ENCODE data around the gene XBP1.

The XBP1 gene

GRCh38 chr22:28791841-28792490 lies 8.4 kb downstream of the XBP1 start:
- TF ChIP-seq CTCF (IDR thresholded peaks at IDR 0.05; ENCODE audit: extremely low read depth, insufficient read depth, missing control alignments): no peak
- in situ Hi-C loops (cut with MboI; ENCODE audit: low pct_unique_long_range_greater_than_20kb, low sequenced_read_pairs, unreplicated experiment): no loop called here
- peak; percentile 55 for DNase-seq (ENCODE audit: low spot score)

- no peak for DNase-seq (ENCODE audit: low spot score)
- in situ Hi-C loops (cut with MboI; ENCODE audit: low pct_unique_long_range_greater_than_20kb, low sequenced_read_pairs, unreplicated experiment): no loop called here
- TF ChIP-seq CTCF (IDR thresholded peaks at IDR 0.05; ENCODE audit: extremely low read depth, insufficient read depth, missing control alignments): no peak
These were observed 9.2 kb downstream of the XBP1 start for GRCh38 chr22:28791124-28791523.

DNA sequence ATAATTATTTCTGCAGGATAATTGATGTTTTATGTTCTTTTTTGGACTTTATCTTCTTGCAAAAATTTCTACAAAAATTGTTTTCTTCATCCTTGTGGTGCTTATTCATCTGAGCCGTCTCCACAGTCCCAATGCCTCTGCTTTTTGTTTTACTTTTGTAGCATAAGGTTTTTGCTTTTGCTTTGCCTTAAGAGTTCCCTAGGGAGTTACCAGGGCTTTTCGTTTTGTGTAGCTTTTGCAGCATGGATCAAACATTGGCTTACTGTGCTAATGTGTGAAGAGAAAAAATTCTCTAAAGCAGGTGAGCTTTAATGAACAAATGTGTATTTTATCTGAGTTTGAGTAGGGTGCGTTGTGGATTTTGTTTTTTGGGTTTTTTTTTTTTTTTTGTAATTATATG lies 11.8 kb downstream of the XBP1 start:
- TF ChIP-seq CTCF (IDR thresholded peaks at IDR 0.05; ENCODE audit: extremely low read depth, insufficient read depth, missing control alignments): no peak
- DNase-seq (ENCODE audit: low spot score): no peak
- in situ Hi-C loops (cut with MboI; ENCODE audit: low pct_unique_long_range_greater_than_20kb, low sequenced_read_pairs, unreplicated experiment): no loop called here

GRCh38 chr22:28783786-28784671 lies 16.3 kb downstream of the XBP1 start:
- in situ Hi-C loops (cut with MboI; ENCODE audit: low pct_unique_long_range_greater_than_20kb, low sequenced_read_pairs, unreplicated experiment): no loop called here
- TF ChIP-seq CTCF (IDR thresholded peaks at IDR 0.05; ENCODE audit: extremely low read depth, insufficient read depth, missing control alignments): no peak
- DNase-seq (ENCODE audit: low spot score): no peak

DNA sequence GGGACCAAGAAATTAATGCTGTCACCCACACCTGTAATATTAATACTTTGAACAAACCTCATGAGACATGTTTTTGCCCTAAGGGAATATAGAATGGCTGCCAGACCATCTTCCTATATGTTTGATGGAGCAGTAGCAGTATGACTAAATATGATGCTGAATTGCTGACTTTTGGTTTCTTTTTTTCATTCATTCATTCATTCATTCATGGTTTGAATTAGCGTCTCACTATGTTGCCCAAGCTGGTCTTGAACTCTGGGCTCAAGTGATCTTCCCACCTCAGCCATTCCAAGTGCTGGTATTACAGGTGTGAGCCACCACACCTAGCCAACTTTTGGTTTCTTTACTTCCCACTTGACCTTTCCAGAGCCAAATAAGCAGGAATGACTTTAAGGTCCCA lies 20.1 kb downstream of the XBP1 start:
- no peak for DNase-seq (ENCODE audit: low spot score)
- no peak for TF ChIP-seq CTCF (IDR thresholded peaks at IDR 0.05; ENCODE audit: extremely low read depth, insufficient read depth, missing control alignments)
- in situ Hi-C loops (cut with MboI; ENCODE audit: low pct_unique_long_range_greater_than_20kb, low sequenced_read_pairs, unreplicated experiment): no loop called here

GRCh38 chr22:28779833-28780232 lies 20.5 kb downstream of the XBP1 start:
- no peak for DNase-seq (ENCODE audit: low spot score)
- in situ Hi-C loops (cut with MboI; ENCODE audit: low pct_unique_long_range_greater_than_20kb, low sequenced_read_pairs, unreplicated experiment): no loop called here
- TF ChIP-seq CTCF (IDR thresholded peaks at IDR 0.05; ENCODE audit: extremely low read depth, insufficient read depth, missing control alignments): no peak
